ENCODE measurements around the gene FN3KRP.

- no peak for TF ChIP-seq POLR2AphosphoS5 (IDR thresholded peaks at IDR 0.05; ENCODE audit: borderline replicate concordance, low read depth, low read length)
- no peak for TF ChIP-seq EZH2 (IDR thresholded peaks at IDR 0.05)
- no peak for TF ChIP-seq FOXP2 (optimal IDR thresholded peaks at IDR 0.05; ENCODE audit: control extremely low read depth, extremely low read length, insufficient read depth)
Measured at GRCh38 chr17:82677353-82677925, 39.1 kb upstream of the FN3KRP start.

All from SK-N-MC (cell line).